K562 (cell line): Measurements from ENCODE around the gene KATNB1.

Experiments used
- ARHGAP35 ChIP-seq: fragments of 450-650 bp; IDR thresholded peaks from 2 replicates; pipeline ENCODE4 v1.6.1; 2018; ENCODE audit not compliant: partially characterized antibody
- EZH2 ChIP-seq: IDR thresholded peaks from 2 replicates; pipeline ENCODE4 v1.6.1; 2012; ENCODE audit warnings: low read depth, mild to moderate bottlenecking, inconsistent platforms, low read length, borderline replicate concordance
- HLTF ChIP-seq: fragments of 450-650 bp; IDR thresholded peaks from 2 replicates; pipeline ENCODE4 v1.6.1; 2016
- SOX6 ChIP-seq: fragments of 450-650 bp; IDR thresholded peaks from 2 replicates; pipeline ENCODE4 v1.6.1; 2014; ENCODE audit warnings: mild to moderate bottlenecking
- ZEB2 ChIP-seq: fragments of 450-650 bp; IDR thresholded peaks from 2 replicates; pipeline ENCODE4 v1.6.1; 2016
- ZFX ChIP-seq: sonication (generic); formaldehyde crosslinking; IDR thresholded peaks from 2 replicates; pipeline ENCODE4 v1.8.0; 2022; ENCODE audit warnings: mild to moderate bottlenecking, missing genetic modification reagents, moderate library complexity
- ZKSCAN8 ChIP-seq: fragments of 200-800 bp; sonication (Bioruptor generic); IDR thresholded peaks from 2 replicates; pipeline ENCODE4 v1.6.1; 2016; ENCODE audit warnings: missing genetic modification characterization, missing compliant biosample characterization
- ZNF77 ChIP-seq: fragments of 250-450 bp; sonication (Bioruptor Pico); IDR thresholded peaks from 2 replicates; pipeline ENCODE4 v1.5.0; 2020
- TF ChIP-seq, protein P1 (sequence below), 2 experiments: fragments of 450-650 bp in 1 of 2; IDR thresholded peaks; 2 replicates each; pipeline ENCODE4 v1.6.1; 2011 to 2017; ENCODE audit warnings: low read depth in 2 of 2, antibody characterized with exemption in 1 of 2, borderline replicate concordance in 1 of 2, low read length in 1 of 2, mild to moderate bottlenecking in 1 of 2, mixed read lengths in 1 of 2; ENCODE audit not compliant: control insufficient read depth in 1 of 2
- TF ChIP-seq, protein P2 (sequence below): IDR thresholded peaks from 2 replicates; pipeline ENCODE4 v1.6.1; 2011; ENCODE audit not compliant: insufficient read length; ENCODE audit errors: extremely low read depth
- TF ChIP-seq, protein P3 (sequence below): conservative IDR thresholded peaks from 2 replicates; pipeline ENCODE4 v1.6.1; 2011; ENCODE audit warnings: low read depth, mild to moderate bottlenecking, low read length; ENCODE audit not compliant: control insufficient read depth
- TF ChIP-seq, protein P4 (sequence below), 3 experiments: IDR thresholded peaks in 2 of 3; conservative IDR thresholded peaks in 1 of 3; 2 replicates each; pipeline ENCODE4 v1.5.1; 2011 to 2012; ENCODE audit warnings: low read length in 3 of 3, mild to moderate bottlenecking in 3 of 3, control low read depth in 2 of 3, improper control_type of control experiment in 1 of 3, inconsistent platforms in 1 of 3, low read depth in 1 of 3, mixed read lengths in 1 of 3, moderate library complexity in 1 of 3; ENCODE audit not compliant: insufficient read depth in 2 of 3

DNA sequence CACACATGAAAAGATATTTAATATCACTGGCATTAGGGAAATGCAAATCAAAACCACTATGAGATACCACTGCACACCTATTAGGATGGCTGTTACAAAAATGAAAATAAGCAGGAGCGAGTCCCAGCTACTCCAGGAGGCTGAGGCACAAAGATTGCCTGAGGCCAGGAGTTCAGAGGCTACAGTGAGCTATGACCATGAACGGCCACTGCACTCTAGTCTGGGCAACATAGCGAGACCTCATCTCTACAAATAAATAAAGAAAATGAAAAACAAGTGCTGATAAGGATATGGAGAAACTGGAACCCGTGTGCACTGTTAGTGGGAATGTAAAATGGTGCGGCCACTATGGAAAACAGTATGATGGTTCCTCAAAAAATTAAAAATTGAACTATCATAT, 43.1 kb downstream of the KATNB1 start:
- TF ChIP-seq, protein P1, sequence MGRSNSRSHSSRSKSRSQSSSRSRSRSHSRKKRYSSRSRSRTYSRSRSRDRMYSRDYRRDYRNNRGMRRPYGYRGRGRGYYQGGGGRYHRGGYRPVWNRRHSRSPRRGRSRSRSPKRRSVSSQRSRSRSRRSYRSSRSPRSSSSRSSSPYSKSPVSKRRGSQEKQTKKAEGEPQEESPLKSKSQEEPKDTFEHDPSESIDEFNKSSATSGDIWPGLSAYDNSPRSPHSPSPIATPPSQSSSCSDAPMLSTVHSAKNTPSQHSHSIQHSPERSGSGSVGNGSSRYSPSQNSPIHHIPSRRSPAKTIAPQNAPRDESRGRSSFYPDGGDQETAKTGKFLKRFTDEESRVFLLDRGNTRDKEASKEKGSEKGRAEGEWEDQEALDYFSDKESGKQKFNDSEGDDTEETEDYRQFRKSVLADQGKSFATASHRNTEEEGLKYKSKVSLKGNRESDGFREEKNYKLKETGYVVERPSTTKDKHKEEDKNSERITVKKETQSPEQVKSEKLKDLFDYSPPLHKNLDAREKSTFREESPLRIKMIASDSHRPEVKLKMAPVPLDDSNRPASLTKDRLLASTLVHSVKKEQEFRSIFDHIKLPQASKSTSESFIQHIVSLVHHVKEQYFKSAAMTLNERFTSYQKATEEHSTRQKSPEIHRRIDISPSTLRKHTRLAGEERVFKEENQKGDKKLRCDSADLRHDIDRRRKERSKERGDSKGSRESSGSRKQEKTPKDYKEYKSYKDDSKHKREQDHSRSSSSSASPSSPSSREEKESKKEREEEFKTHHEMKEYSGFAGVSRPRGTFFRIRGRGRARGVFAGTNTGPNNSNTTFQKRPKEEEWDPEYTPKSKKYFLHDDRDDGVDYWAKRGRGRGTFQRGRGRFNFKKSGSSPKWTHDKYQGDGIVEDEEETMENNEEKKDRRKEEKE (IDR thresholded peaks at IDR 0.05; ENCODE audit: borderline replicate concordance in 1 of 2, control insufficient read depth in 1 of 2, low read depth in 2 of 2, low read length in 1 of 2), result no peak
- TF ChIP-seq SOX6 (no peak), ZKSCAN8 (CRISPR knock-in tag) (no peak), ARHGAP35 (no peak), HLTF (no peak), ZNF77 (CRISPR knock-in tag) (no peak), EZH2 (no peak), ZFX (CRISPR knock-in tag) (no peak), ZEB2 (no peak)
- TF ChIP-seq, protein P2, sequence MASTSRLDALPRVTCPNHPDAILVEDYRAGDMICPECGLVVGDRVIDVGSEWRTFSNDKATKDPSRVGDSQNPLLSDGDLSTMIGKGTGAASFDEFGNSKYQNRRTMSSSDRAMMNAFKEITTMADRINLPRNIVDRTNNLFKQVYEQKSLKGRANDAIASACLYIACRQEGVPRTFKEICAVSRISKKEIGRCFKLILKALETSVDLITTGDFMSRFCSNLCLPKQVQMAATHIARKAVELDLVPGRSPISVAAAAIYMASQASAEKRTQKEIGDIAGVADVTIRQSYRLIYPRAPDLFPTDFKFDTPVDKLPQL, result no peak
- TF ChIP-seq, protein P3, sequence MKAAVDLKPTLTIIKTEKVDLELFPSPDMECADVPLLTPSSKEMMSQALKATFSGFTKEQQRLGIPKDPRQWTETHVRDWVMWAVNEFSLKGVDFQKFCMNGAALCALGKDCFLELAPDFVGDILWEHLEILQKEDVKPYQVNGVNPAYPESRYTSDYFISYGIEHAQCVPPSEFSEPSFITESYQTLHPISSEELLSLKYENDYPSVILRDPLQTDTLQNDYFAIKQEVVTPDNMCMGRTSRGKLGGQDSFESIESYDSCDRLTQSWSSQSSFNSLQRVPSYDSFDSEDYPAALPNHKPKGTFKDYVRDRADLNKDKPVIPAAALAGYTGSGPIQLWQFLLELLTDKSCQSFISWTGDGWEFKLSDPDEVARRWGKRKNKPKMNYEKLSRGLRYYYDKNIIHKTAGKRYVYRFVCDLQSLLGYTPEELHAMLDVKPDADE, result no peak
- TF ChIP-seq, protein P4, sequence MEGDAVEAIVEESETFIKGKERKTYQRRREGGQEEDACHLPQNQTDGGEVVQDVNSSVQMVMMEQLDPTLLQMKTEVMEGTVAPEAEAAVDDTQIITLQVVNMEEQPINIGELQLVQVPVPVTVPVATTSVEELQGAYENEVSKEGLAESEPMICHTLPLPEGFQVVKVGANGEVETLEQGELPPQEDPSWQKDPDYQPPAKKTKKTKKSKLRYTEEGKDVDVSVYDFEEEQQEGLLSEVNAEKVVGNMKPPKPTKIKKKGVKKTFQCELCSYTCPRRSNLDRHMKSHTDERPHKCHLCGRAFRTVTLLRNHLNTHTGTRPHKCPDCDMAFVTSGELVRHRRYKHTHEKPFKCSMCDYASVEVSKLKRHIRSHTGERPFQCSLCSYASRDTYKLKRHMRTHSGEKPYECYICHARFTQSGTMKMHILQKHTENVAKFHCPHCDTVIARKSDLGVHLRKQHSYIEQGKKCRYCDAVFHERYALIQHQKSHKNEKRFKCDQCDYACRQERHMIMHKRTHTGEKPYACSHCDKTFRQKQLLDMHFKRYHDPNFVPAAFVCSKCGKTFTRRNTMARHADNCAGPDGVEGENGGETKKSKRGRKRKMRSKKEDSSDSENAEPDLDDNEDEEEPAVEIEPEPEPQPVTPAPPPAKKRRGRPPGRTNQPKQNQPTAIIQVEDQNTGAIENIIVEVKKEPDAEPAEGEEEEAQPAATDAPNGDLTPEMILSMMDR (IDR thresholded peaks at IDR 0.05 in 2 of 3, conservative IDR thresholded peaks at IDR 0.05 in 1 of 3; ENCODE audit: insufficient read depth in 2 of 3, low read depth in 1 of 3, low read length in 3 of 3), result no peak
